ENCODE measurements around the gene CSNK1G1.
"Not testable (repeated sequence)": the region's sequence is repeated elsewhere in the genome, so short reads cannot be mapped to it uniquely, and the experiment has no call there.

The CSNK1G1 gene

DNA sequence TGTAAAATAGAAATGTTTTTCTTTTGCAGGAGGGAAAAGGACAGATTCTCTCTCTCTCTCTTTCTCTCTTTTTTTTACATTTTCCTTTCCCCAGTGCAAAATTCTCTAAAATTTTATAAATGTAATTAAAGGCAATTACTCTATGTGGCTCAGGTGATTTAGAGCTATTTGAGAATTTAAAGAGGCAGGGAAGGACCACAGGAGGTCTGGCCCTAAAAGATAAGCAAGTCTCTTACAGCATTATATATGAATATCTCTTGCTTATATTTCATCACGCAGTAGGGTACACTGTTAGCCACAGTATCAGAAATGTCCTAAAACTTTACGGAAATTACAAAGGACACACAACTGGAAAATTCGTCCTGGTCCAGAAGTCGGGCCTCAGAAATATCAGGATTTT lies 122.7 kb downstream of the CSNK1G1 start:
- peak; percentile 76 for DNase-seq

DNA sequence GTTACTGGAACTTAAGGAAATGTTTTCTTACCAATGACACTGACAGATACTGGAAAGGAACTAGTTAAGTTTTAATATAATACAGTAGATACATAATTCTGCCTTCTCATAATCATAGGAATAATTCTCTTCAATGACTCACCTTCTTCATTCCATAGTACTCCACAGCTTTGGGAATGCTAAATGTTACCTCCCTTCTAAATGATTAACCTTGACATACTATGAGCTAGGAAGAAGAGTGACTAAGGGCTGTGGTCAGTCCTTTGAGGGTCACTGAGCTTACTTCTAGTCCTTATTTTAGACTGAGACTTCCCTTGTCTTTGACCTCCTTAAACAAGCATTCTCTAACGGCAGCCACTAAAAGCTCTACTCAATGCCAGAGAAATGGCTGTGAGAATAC lies 123.6 kb downstream of the CSNK1G1 start:
- DNase-seq = no peak

DNA sequence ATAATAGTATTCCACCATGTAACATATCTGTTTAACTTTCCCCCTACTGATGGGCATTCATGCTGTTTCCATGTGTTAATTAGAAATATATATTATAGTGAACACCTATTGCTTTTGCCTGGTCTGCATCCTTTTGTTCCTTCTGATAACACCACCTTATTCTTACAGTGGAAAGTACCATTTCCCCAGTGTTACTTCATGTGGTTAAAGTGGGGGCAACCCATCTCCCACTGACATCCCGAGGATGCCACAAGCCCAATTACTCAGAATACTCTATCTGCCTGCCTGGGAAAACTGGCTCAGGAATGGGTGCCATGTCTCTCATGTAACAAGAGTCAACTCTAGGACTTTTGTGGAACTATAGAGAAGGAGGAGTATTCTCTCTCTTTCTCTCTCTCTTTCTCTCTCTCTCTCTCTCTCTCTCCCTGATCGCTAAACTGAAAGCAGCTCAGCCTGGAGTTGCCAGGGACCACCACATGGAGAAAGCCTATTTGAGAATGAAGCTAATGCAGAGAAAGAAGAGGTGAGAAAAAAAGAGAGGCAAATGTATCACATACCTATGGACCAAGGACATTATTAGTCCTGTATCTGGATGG lies 126.7 kb downstream of the CSNK1G1 start:
- DNase-seq = no peak

DNA sequence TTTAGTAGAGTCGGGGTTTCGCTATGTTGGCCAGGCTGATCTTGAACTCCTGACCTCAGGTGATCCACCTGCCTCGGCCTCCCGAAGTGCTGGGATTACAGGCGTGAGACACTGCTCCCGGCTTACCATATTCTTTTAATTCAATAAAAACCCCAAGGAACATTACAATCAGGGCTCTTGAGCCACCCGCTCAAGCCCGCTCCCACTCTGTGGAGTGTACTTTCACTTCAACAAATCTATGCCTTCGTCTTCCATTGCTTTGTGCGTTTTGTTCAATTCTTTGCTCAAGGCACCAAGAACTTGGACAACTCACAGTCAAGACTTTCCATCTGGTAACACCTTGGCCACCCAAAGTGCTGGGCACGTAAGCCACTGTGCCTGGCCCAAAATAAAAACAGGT lies 130.2 kb downstream of the CSNK1G1 start:
- DNase-seq = no peak

DNA sequence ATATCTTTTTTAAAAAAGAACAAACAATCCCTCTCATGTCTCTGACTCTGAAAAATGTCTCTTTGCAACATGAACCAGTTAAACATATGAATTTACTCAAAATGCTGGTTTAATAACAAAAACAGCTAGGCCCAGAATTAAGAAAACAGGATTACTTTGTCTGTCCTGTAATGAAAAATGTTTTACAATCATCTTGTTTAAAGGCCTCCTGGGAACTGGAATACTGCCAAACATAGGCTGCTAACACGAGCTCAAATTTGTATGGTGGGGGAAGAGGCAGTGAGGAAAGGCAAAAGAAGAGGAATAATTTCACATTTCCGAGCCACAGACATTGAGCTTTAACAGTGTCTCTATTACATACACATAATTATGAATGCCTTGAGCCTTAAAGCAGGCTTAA lies 131.5 kb downstream of the CSNK1G1 start:
- DNase-seq = peak; percentile 63

DNA sequence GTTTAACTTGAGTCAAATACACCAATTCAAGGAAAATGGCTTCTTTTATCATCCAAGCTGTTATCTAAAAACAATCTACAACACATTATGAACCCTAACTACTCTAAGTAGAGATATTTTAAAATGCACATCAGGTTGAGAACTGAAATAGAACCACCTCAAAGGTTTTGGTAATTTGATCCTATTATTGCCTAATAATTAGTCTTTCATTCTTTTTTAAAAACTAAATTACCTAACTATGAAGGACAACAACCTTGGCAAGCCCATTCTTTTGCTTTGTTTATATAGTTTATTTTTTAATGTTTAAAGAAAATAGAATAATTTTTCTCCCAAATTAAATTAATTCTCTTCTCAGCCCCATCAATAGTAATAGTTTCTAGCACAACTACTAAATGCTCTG lies 132.1 kb downstream of the CSNK1G1 start:
- DNase-seq = no peak

DNA sequence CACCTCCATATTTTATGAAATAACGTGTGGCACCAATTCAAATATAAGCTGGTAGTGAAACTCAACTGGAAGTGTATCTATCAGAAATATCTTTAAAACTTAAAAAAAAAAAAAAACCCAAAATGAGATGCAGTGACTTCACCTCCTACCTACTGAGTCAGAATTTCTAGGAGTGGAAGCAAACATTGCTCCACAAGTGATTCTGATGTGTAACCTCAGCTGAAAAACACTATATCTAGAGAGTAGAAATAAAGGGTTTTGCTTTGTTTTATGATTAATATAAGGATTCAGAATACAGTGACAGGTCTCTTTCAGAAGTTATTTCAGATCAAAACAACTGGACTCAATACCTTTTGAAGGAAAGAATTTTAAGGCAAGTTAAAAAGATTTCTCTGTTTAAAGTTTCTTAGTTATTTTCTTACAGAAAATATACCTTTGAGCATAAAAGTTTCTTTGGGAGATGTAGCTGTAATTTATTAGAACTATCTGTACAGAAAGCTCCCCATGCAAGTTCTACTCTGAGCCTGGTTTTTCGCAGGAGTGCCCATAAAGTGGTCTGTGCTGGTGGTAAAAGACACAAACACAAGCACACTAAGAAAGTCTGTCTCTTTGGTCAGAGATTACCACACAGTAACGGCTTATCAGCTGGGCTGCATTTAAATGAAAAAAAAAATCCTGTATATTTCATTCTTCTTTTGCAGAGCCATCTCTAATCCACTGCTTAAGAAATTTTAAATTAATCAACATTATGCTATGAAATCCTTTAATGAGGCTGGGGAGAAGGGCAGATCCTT lies 133.2 kb downstream of the CSNK1G1 start:
- DNase-seq = peak; percentile 71

DNA sequence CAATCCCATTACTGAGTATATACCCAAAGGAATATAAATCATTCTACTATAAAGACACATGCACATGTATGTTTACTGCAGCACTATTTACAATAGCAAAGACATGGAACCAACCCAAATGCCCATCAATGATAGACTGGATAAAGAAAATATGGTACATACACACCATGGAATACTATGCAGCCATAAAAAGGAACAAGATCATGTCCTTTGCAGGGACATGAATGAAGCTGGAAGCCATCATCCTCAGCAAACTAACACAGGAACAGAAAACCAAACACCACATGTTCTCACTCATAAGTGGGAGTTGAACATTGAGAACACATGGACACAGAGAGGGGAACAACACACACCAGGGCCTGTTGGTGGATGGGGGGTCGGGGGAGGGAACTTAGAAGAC lies 134.1 kb downstream of the CSNK1G1 start:
- not testable (repeated sequence) for DNase-seq

DNA sequence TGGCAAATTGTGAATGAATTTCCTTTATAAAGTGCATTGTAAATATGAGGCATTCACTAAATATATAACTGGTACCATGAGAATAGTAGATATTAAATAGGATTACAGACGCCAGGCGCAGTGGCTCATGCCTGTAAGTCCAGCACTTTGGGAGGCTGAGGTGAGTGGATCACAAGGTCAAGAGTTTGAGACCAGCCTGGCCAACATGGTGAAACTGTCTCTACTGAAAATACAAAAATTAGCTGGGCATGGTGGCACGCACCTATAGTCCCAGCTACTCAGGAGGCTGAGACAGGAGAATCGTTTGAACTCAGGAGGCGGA lies 138.6 kb downstream of the CSNK1G1 start:
- DNase-seq = not testable (repeated sequence)

DNA sequence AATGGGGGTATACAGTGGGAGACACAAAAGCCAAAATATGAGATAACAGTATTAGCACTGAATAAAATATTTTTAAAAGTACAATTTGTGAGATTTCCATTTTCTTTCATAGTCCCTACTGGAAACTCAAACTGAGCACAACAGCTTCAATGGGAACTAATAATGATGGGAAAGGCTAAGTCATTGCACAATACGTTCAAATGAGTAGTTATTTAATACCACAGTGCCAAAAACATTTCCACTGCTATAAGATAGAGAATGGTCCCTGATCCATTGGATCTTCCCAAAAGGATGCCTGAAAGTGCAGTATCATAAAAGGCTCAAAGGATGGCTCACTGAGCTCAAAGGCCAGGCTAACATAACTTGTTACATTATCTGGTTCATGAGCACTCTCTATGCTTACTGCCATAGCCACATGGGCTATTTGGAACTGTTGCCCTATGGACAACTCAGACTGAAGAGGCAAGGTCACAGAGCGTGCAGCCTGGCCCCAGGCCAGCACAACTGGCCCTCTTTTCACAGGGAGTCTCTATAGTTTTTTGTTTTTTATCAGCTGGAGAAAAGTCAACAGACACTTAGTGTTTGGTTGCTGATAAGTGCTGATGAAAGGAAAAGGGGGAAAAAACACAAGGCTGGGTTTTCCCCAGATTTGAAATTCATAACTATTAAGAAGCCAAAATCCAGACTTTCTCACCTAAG lies 139.1 kb downstream of the CSNK1G1 start:
- DNase-seq = peak; percentile 88

DNA sequence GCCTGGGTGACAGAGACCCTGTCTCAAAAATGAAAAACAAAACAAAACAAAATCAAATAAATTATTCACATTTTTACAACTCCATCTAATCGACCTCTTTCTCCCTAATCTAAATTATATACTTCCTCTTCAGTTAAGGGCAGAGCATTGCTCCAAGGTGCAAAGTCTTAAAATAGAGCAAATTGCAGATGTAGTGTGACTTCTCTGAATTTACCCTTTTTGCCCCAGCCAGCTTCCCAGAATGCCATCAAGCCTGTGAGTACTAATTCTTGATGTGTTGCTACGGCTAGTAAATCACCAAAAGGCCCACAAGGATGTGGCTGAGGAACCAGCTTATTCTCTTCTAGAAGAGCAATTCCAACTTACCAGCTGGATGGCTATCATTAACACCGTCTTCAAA lies 139.8 kb downstream of the CSNK1G1 start:
- no peak for DNase-seq

DNA sequence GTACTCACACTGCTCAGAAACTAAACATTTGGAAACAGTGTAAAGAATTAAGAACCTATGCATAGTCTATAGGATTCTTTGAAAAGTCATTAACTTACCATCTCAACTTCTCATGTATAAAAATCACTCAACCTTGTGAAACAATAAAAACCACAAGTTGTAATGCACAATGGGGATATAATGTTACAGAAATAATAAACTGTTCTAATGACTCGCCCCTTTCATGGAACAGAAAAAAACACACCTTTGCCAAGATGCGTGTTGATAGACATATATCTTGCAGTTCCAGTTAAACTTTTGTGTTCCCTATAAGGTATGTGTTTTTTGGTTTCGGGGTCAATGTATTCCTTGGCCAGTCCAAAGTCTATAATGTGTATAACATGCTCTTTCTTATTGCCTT lies 142.3 kb downstream of the CSNK1G1 start:
- DNase-seq = no peak

DNA sequence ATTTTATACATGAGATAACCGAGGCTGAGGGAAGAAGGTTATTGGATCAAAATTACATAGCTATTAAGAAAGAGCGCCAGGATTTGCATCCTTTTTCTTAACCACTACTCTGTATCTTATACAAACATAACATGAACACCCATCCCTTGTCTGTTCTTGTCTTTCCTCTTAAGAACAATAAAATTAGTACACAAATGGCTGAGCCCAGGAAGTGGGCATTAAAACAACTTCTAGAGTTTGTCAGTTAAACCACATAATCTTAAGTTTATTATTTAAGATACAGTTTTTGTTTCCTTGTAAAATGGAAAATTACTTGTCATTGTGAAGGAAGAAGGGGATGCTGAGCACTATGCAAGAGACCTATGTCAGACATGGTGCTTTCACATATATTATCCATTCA lies 144.3 kb downstream of the CSNK1G1 start:
- no peak for DNase-seq

DNA sequence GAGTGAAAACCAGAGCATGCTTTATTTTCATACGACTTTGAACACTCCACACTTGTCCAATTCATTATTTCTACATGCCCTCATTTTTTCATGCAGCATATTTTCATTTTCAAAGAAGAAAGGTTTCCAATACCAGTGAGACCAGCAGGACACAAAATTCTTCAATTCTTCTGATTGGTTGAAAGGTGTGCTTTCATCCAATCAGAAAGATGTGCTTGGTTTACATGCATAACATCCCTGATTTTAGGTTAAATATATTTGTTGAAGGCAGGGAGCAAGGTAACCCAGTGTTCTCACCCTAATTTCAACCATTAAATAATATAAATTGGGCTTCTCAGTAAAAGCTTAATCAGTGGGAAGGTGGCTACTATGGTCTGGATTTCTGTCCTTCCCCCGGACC lies 145.6 kb downstream of the CSNK1G1 start:
- DNase-seq = no peak

DNA sequence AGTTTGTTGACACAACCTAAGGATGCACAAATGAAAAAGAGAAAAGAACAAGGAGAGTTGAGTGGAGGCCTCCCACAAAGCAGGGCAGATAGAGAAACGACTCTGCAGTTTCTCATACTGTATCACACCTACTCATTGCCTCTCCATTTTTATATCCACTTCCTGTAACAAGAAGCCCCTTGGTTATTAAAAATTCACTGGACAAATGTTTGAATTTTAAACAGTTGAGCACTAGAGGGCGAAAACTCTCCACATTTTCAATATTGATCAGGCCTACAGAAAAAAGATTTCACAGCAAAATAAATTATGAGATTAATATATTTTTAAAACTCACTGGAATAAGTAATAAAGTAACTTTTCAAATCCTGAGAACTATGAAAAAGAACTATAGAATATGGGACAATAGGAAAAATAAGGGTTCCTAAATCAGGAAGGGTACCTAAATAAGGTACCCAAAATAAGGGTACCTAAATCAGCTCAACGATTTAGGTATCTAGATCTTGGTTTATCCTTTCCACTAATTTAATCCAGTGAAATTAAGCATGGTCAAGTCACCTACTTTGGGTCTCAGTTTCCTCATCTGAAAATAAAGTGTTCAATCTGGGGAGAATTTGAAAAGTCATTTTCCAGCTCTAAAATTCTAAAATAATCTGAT lies 146.2 kb downstream of the CSNK1G1 start:
- peak; percentile 79 for DNase-seq

DNA sequence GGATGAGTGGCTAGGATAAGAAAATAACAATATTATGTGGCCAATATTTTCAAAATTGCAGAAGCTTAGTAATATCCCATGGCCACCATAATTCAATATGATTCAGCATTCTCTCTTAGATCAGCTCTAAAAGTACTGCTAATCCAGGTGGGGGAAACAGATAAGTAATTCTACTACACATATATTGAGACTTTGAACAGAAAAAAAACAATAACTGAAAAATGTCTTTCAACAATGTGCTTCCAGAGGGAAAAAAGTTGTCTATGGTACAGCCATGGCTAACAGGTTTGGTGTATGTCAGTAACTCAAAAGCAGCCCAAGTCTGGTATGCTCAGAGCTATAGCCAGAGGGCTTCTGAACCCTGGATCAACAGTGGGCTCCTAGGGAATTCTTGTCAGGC lies 150.8 kb downstream of the CSNK1G1 start:
- peak; percentile 70 for DNase-seq

DNA sequence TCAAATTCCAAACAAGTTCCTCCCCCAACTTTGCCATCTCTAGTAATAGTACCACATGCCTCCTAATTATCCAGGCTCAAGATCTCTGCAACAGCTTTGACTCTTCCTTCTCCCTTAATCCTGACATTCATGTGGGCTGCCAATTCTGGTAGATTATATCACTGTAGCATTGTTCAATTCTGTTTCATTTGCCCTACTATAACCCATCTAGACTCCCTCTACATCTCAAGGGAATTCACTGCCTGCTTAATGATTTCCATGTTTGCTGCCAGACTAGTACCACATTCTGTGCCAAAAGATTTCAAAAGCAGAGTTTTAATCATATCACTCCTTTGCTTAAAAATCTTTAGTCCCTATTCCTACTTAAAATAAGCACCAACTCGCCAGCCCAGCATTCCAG lies 158.5 kb downstream of the CSNK1G1 start:
- no peak for DNase-seq

DNA sequence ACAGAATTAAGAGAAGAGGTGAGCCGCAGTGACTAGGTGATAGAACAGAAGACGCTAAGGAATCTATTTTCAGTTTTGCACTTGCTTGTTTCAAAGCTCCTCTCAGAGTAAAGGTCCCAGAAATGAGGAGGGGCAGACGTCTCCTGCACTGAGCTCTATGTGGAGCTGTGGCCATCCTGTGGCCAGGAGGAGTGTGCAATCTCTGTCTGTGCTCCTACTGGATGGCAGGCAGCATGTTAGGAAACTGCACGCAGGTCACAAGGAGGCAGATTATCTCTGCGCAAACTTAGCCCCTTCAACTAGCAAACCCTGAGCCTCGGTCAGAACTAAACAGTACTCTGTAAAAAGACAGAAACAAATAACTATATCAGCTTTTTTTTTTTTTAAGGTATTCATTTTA lies 162.0 kb downstream of the CSNK1G1 start:
- no peak for DNase-seq

DNA sequence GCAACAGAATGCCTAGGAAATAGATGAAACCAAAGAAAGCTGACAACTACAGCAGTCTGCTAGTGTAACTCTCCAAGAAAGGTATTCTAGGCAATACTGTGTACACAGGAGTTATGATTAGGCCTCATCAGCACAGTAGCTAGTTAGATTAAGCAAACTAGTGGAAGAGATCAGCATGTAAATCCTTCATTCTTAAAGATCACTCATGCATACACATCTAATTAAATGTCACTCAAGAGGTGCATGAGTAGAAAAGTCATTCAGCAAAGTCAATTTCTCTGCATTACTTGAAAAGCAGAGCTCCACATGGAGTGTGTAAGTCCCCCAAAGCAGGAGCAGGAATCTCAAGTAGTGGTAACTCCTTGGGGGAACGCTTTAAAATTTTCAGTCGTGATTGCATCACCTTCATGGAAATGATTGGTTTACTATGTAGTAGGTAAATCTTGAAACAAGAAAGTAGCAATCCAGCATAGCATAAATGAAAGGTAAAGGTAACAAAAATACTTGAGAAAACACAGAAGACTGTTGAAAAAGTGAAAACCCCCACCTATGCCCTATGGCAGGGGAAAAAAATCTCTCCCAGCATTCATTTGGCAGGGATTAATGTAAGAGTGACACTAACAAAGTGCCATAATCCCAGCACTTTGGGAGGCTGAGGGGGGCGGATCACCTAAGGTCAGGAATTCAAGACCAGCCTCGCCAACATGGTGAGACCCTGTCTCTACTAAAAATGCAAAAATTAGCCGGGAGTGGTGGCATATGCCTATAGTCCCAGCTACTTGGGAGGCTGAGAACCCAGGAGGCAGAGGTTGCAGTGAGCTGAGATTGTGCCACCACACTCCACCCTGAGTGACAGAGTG lies 163.8 kb downstream of the CSNK1G1 start:
- DNase-seq = no peak

DNA sequence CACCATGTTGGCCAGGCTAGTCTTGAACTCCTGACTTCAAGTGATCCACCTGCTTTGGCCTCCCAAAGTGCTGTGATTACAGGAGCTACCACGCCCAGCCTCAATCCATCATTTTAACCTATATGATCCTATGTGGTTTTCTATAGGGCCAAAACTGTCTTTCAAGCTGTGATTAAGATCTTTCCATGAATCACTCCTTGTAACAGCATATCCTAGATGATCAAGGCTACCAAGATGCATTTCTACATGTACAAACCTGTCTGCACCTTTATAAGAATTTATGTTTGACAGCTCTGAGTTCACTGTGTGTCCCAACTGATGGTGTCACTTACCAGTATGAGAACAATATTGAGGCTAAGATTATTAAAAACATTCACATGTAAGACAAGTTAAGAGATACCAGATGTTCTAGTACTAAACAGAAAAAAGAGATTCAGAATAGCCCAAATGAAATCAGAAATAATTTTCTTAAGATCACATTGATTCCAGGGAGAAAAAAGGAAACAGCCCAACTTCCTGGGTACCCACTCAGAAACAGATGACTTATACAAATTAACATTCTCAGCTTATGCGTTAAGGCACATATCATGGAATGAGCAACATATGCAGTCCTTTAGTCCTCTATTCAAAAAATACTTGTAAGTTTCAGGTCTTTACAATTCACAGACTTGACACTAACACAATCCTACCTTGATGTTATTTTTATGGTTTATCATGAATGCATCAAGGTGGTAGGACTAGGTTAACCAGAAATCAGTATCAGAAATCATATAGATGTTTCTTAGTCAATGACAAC lies 168.4 kb downstream of the CSNK1G1 start:
- no peak for DNase-seq

DNA sequence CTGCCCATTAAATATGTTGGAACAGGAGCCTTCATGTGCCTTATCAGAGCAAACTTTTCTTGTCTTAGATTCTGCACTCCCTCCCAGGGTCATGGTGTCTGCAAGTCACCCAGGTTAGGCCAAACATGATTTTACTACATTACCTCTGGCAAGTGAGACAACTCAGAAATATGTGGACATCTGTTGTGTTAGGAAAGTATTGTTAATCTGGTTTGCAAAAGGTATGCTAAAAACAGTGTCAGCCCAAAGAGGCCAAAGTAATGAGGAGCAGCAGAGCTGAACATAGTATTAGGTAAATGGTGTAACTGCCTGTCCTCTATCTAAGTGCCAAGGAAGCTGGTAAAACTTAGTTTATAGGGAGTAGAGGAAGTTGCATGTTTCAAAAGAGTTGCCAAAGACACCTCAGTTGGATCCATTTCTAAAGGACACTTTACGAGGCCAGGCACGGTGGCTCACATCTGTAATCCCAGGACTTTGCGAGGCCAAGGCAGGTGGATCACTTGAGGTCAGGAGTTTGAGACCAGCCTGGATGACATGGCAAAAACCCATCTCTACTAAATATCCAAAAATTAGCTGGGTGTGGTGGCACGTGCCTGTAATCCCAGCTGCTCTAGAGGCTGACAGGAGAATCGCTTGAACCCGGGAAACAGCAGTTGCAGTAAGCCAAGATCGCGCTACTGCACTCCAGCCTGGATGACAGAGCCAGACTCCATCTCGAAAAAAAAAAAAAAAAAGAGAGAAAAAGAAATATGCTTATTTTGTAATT lies 170.6 kb downstream of the CSNK1G1 start:
- DNase-seq = no peak

Measured in hematopoietic multipotent progenitor cell treated with erythropoietin and hydrocortisone succinate and interleukin-3 and kit ligand, for 4 days (in vitro differentiated cells).